Measurements from ENCODE around the gene RANGAP1.

RANGAP1 gene

DNA sequence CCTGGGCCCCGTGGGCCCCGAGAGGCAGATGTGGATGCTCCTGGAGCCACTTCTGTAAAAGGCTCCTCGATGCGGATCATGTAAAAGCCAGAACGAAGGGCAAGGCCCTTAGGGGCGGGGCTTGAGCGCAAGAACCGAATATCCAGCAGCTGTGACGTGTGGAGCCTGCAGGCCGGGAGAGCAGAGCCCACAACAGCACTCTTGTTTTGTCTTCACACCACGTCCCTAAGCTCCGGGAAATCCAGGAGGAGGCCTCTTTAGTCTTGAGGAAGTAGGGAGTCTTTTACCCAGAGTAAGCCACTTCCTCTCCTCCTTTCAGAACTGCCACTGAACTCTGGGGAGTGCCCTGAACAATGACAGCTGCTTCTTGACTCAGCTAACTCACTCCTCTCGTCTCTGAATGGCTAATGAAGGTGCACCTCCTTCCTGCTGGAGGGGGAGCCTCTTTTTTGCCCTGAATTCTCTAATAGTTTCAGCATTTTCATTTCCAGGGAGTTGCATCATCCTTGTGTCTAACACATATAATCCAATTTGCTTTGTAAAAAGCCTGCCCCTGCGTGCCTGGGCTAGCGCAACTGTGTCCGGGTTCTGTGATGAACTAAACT, 68.3 kb downstream of the RANGAP1 start:
- Mint-ChIP-seq H3K9me3 (no peaks in the 10 kb centered on the region), H3K27ac (peak overlapping the region; percentile 77), H3K4me1 (ENCODE audit: low read depth) (peaks cover 26% of the 10 kb centered on the region), H3K27me3 (no peaks in the 10 kb centered on the region), H3K36me3 (ENCODE audit: low read depth) (peaks cover 60% of the 10 kb centered on the region), H3K4me3 (peak overlapping the region; percentile 30)

- H3K27me3 Mint-ChIP-seq, result no peaks in the 10 kb centered on the region
- no peak overlapping the region for H3K4me3 Mint-ChIP-seq
- H3K27ac Mint-ChIP-seq, result peak overlapping the region; percentile 40
- peaks cover 26% of the 10 kb centered on the region for H3K4me1 Mint-ChIP-seq (ENCODE audit: low read depth)
- H3K36me3 Mint-ChIP-seq (ENCODE audit: low read depth), result peaks cover 60% of the 10 kb centered on the region
- H3K9me3 Mint-ChIP-seq, result no peaks in the 10 kb centered on the region
Measured at GRCh38 chr22:41216984-41217383, 69.0 kb downstream of the RANGAP1 start.

GRCh38 chr22:41215926-41216325, 70.1 kb downstream of the RANGAP1 start:
- peaks cover 55% of the 10 kb centered on the region for H3K36me3 Mint-ChIP-seq (ENCODE audit: low read depth)
- no peak overlapping the region for H3K27ac Mint-ChIP-seq
- no peaks in the 10 kb centered on the region for H3K27me3 Mint-ChIP-seq
- no peak overlapping the region for H3K4me3 Mint-ChIP-seq
- peaks cover 26% of the 10 kb centered on the region for H3K4me1 Mint-ChIP-seq (ENCODE audit: low read depth)
- no peaks in the 10 kb centered on the region for H3K9me3 Mint-ChIP-seq

DNA sequence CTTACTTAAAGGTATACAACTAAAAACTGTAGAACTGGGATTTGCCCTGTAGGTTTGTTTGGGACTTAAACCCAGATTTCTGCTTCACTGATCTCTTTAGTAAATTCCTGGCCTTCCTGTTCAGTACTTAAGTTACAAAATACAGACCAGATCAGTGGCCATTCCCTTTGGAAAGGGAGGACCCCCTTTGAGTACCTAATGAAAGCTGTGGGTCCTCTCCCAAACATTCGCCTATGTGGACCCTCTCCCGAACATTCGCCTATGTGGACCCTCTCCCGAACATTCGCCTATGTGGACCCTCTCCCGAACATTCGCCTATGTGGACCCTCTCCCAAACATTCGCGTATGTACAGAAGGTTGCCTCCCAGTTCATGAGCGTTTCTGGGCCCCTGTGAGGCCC, 70.6 kb downstream of the RANGAP1 start:
- Mint-ChIP-seq H3K27me3 (no peaks in the 10 kb centered on the region), H3K9me3 (no peaks in the 10 kb centered on the region), H3K4me1 (ENCODE audit: low read depth) (peaks cover 26% of the 10 kb centered on the region), H3K27ac (no peak overlapping the region), H3K4me3 (no peak overlapping the region), H3K36me3 (ENCODE audit: low read depth) (peaks cover 55% of the 10 kb centered on the region)

GRCh38 chr22:41206719-41207118, 79.3 kb downstream of the RANGAP1 start:
- peaks cover 30% of the 10 kb centered on the region for H3K4me1 Mint-ChIP-seq (ENCODE audit: low read depth)

GRCh38 chr22:41204992-41205900, 80.7 kb downstream of the RANGAP1 start, which contains the start of gene L3MBTL2:
Gene L3MBTL2 (plus strand): TSS chr22:41205312. CDS start chr22:41205363, 51 bp downstream.
- peak within 1 kb of the TSS; percentile 95 for H3K27ac Mint-ChIP-seq
- peak within 1 kb of the TSS; percentile 95 for H3K4me3 Mint-ChIP-seq

More at GRCh38 chr22:41206719-41207118, 79.3 kb downstream of the RANGAP1 start:
- H3K27me3 Mint-ChIP-seq, result peaks cover 9% of the 10 kb centered on the region
- no peaks in the 10 kb centered on the region for H3K9me3 Mint-ChIP-seq
- peak overlapping the region; percentile 71 for H3K4me3 Mint-ChIP-seq
- H3K36me3 Mint-ChIP-seq (ENCODE audit: low read depth), result peaks cover 23% of the 10 kb centered on the region
- no peak overlapping the region for H3K27ac Mint-ChIP-seq

DNA sequence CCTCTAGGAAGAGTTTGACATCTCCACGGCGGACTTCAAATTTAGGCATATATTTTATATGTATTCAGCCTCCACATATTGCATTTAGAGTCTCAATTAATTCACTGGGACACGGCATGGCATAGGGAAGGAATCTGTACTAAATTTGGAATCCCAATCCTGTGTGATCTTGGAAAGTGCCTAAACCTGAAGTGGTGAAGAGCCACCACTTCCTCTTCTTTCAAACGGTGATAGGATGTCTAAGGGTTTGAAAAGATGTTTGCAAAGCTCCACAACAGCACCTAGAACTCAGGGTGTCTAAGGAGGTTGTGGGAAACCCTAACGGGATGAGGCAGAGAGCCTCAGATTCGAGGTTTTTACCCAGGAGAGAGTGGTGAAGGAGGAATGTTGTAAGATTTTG, 81.9 kb downstream of the RANGAP1 start:
- H3K36me3 Mint-ChIP-seq (ENCODE audit: low read depth), result peaks cover 11% of the 10 kb centered on the region
- no peak overlapping the region for H3K4me3 Mint-ChIP-seq
- H3K27ac Mint-ChIP-seq, result no peak overlapping the region

More at GRCh38 chr22:41204992-41205900, 80.7 kb downstream of the RANGAP1 start, which contains the start of gene L3MBTL2:
- H3K36me3 Mint-ChIP-seq (ENCODE audit: low read depth), result peaks cover 18% of the 10 kb centered on the region
- H3K4me1 Mint-ChIP-seq (ENCODE audit: low read depth), result peaks cover 30% of the 10 kb centered on the region
- H3K27me3 Mint-ChIP-seq, result peaks cover 16% of the 10 kb centered on the region
- no peaks in the 10 kb centered on the region for H3K9me3 Mint-ChIP-seq

GRCh38 chr22:41203118-41203517, 82.9 kb downstream of the RANGAP1 start:
- Mint-ChIP-seq H3K36me3 (ENCODE audit: low read depth) (peaks cover 7% of the 10 kb centered on the region), H3K4me3 (no peak overlapping the region), H3K9me3 (no peaks in the 10 kb centered on the region), H3K27ac (no peak overlapping the region), H3K27me3 (peaks cover 24% of the 10 kb centered on the region), H3K4me1 (ENCODE audit: low read depth) (peaks cover 32% of the 10 kb centered on the region)

More for the DNA sequence above, 81.9 kb downstream of the RANGAP1 start:
- peaks cover 20% of the 10 kb centered on the region for H3K27me3 Mint-ChIP-seq
- H3K4me1 Mint-ChIP-seq (ENCODE audit: low read depth), result peaks cover 30% of the 10 kb centered on the region
- H3K9me3 Mint-ChIP-seq, result no peaks in the 10 kb centered on the region

DNA sequence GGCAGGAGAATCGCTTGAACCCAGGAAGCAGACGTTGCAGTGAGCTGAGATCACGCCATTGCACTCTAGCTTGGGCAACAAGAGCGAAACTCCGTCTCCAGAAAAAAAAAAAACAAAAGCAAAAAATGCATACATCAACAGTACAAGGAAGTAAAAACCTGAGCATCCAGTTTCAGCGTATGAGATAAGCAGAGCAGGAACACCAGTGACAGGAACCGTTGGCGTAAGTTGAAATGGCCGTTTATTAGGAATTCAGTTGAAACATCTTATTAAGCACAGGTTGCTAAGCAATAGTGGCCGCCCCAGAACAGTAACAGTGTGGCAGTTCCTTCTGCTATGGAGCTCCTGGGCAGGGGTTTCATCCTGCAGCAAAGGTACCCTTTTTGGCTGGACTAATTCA, 84.8 kb downstream of the RANGAP1 start:
- Mint-ChIP-seq H3K9me3 (no peaks in the 10 kb centered on the region), H3K4me1 (ENCODE audit: low read depth) (peaks cover 24% of the 10 kb centered on the region), H3K27ac (no peak overlapping the region), H3K27me3 (peaks cover 28% of the 10 kb centered on the region), H3K36me3 (ENCODE audit: low read depth) (peaks cover 3% of the 10 kb centered on the region), H3K4me3 (no peak overlapping the region)

DNA sequence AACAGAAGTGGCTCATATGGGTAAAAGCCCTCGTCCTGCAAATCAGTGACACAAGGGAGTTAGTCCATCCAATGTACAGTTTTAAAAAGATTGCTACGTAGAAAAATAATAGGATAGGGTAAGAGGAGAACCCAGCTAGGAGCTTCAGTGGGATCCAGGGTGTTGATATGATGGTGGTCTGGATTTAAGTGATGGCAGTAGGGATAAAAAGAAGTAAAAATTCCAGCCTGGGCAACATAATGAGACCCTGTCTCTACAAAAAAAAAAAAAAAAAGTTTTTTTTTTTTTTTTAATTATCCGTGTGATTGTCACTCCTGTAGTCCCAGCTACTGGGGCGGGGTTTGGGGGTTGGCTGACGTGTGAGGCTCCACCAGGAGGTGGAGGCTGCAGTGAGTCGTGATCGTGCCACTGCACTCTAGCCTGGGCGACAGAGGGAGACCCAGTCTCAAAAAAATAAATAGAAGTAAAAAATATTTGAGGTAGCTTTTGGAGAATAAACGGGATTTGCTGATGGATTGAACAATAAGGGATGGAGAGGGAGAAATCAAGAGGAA, 87.9 kb downstream of the RANGAP1 start:
- Mint-ChIP-seq H3K27ac (peak overlapping the region; percentile 46), H3K9me3 (no peaks in the 10 kb centered on the region), H3K27me3 (peaks cover 19% of the 10 kb centered on the region), H3K4me1 (ENCODE audit: low read depth) (peaks cover 9% of the 10 kb centered on the region), H3K36me3 (ENCODE audit: low read depth) (no peaks in the 10 kb centered on the region), H3K4me3 (peak overlapping the region; percentile 88)

- peaks cover 19% of the 10 kb centered on the region for H3K27me3 Mint-ChIP-seq
- peaks cover 9% of the 10 kb centered on the region for H3K4me1 Mint-ChIP-seq (ENCODE audit: low read depth)
- peak overlapping the region; percentile 88 for H3K4me3 Mint-ChIP-seq
- no peaks in the 10 kb centered on the region for H3K9me3 Mint-ChIP-seq
- peak overlapping the region; percentile 46 for H3K27ac Mint-ChIP-seq
- no peaks in the 10 kb centered on the region for H3K36me3 Mint-ChIP-seq (ENCODE audit: low read depth)
Measured at GRCh38 chr22:41197038-41197972, 88.7 kb downstream of the RANGAP1 start.
